Measurements from ENCODE around the gene PRDM2.

Gene PRDM2

DNA sequence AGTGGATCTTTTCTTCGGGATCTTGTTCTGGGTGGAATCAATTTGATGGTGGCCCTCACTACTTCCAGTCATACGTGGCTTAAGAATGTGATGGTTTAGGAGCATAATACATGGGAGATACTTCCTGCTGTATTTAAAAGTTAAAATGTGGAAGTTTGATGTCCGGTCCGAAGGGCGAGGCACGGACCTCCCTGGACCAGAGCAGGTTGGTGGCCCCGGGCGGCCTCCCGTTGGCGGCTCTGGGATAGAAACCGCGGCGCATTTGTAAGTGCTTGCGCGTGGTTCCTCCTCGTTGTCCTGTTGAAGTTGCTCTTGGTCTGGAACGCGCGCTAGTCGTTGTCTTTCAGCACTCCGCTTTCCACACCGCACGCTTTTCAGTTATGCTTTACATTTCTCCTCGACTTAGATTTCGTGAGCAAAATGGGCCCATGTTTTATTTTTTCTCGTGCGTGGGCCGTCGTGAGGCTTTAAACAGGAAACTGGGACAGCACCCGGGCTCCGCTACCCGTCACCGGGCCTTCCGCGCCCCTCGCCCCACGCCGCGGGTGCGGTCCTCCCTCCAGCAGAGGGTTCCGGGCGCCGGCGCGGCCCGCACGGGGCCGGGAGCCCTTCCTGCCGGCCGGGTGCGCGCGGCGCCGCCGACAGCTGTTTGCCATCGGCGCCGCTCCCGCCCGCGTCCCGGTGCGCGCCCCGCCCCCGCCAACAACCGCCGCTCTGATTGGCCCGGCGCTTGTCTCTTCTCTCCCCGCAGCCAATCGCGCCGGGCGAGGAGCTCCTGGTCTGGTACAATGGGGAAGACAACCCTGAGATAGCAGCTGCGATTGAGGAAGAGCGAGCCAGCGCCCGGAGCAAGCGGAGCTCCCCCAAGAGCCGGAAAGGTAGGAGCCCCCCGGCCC lies 48.9 kb downstream of the PRDM2 start (continued):
- TF ChIP-seq AEBP2 (tag by site-specific recombination; IDR thresholded peaks at IDR 0.05; ENCODE audit: borderline replicate concordance) (no peak), ZNF768 (tag by site-specific recombination; IDR thresholded peaks at IDR 0.05) (no peak), ZNF416 (tag by site-specific recombination; IDR thresholded peaks at IDR 0.05) (no peak), ZNF155 (tag by site-specific recombination; IDR thresholded peaks at IDR 0.05) (no peak), ZNF335 (tag by site-specific recombination; conservative IDR thresholded peaks at IDR 0.05) (peak; percentile 80), ZNF202 (tag by site-specific recombination; IDR thresholded peaks at IDR 0.05; ENCODE audit: borderline replicate concordance) (no peak), SP3 (tag by site-specific recombination; IDR thresholded peaks at IDR 0.05) (peak; percentile 28), ZNF48 (tag by site-specific recombination; IDR thresholded peaks at IDR 0.05) (no peak), HOXD13 (CRISPR knock-in tag; IDR thresholded peaks at IDR 0.05; ENCODE audit: borderline replicate concordance) (no peak), KLF16 (tag by site-specific recombination; IDR thresholded peaks at IDR 0.05) (0 out of 2 replicates have a peak, but pooled peaks have one; percentile 22), ZNF274 (IDR thresholded peaks at IDR 0.05; ENCODE audit: low read length) (no peak), ZNF274 (tag by site-specific recombination; IDR thresholded peaks at IDR 0.05; ENCODE audit: borderline replicate concordance) (no peak), ZNF426 (tag by site-specific recombination; IDR thresholded peaks at IDR 0.05) (no peak), ELK4 (IDR thresholded peaks at IDR 0.05; ENCODE audit: borderline replicate concordance, low read depth, low read length) (no peak), ZNF221 (tag by site-specific recombination; IDR thresholded peaks at IDR 0.05; ENCODE audit: borderline replicate concordance) (no peak), ZNF791 (tag by site-specific recombination; IDR thresholded peaks at IDR 0.05) (no peak), ZNF658 (tag by site-specific recombination; IDR thresholded peaks at IDR 0.05) (no peak), KLF7 (tag by site-specific recombination; IDR thresholded peaks at IDR 0.05; ENCODE audit: borderline replicate concordance) (no peak), ZFP37 (tag by site-specific recombination; IDR thresholded peaks at IDR 0.05) (no peak), ZNF501 (tag by site-specific recombination; IDR thresholded peaks at IDR 0.05) (no peak), ZBTB8A (tag by site-specific recombination; IDR thresholded peaks at IDR 0.05) (peak; percentile 73), SP7 (tag by site-specific recombination; IDR thresholded peaks at IDR 0.05) (0 out of 2 replicates have a peak, but pooled peaks have one; percentile 24), ZNF114 (tag by site-specific recombination; IDR thresholded peaks at IDR 0.05) (no peak), ZNF561 (tag by site-specific recombination; IDR thresholded peaks at IDR 0.05; ENCODE audit: borderline replicate concordance) (peak; percentile 15; the same call in 1 of the 2 replicates), ZNF549 (tag by site-specific recombination; IDR thresholded peaks at IDR 0.05) (no peak), ZNF292 (tag by site-specific recombination; IDR thresholded peaks at IDR 0.05; ENCODE audit: borderline replicate concordance, low read depth) (no peak), REST (tag by site-specific recombination; IDR thresholded peaks at IDR 0.05) (no peak; the same call in 1 of the 2 replicates), ZSCAN30 (tag by site-specific recombination; IDR thresholded peaks at IDR 0.05) (peak; percentile 42; the same call in 1 of the 2 replicates), ZNF239 (tag by site-specific recombination; IDR thresholded peaks at IDR 0.05) (no peak), GLIS1 (tag by site-specific recombination; IDR thresholded peaks at IDR 0.05) (peak; percentile 37; the same call in 1 of the 2 replicates), KLF8 (tag by site-specific recombination; IDR thresholded peaks at IDR 0.05) (peak; percentile 41; the same call in 1 of the 2 replicates)
- TF ChIP-seq, protein P1, sequence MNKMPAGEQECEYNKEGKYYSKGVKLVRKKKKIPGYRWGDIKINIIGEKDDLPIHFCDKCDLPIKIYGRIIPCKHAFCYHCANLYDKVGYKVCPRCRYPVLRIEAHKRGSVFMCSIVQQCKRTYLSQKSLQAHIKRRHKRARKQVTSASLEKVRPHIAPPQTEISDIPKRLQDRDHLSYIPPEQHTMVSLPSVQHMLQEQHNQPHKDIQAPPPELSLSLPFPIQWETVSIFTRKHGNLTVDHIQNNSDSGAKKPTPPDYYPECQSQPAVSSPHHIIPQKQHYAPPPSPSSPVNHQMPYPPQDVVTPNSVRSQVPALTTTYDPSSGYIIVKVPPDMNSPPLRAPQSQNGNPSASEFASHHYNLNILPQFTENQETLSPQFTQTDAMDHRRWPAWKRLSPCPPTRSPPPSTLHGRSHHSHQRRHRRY (tag by site-specific recombination; IDR thresholded peaks at IDR 0.05), result no peak

Measured in HEK293 (cell line).